SK-N-SH treated with all-trans-retinoic acid at 6 μM for 48 hours (cell line): ENCODE results near the gene PPP1R13B.

Experiments used
- ARNTL ChIP-seq: fragments of 450-650 bp; formaldehyde crosslinking; IDR thresholded peaks from 2 replicates; pipeline ENCODE4 v1.5.0; 2020; ENCODE audit warnings: low read depth, mild to moderate bottlenecking, moderate library complexity, borderline replicate concordance
- ESRRG ChIP-seq: fragments of 250-450 bp; sonication (Bioruptor Pico); IDR thresholded peaks from 2 replicates; pipeline ENCODE4 v1.6.1; 2021; ENCODE audit warnings: mild to moderate bottlenecking
- RARB ChIP-seq: fragments of 250-450 bp; sonication (Bioruptor Pico); IDR thresholded peaks from 2 replicates; pipeline ENCODE4 v1.8.0; 2021; ENCODE audit warnings: mild to moderate bottlenecking, moderate library complexity
- TOX ChIP-seq: fragments of 250-450 bp; sonication (Bioruptor Pico); IDR thresholded peaks from 2 replicates; pipeline ENCODE4 v1.8.0; 2021; ENCODE audit warnings: mild to moderate bottlenecking, moderate library complexity, borderline replicate concordance
- ZC3H10 ChIP-seq: fragments of 250-450 bp; sonication (Bioruptor Pico); IDR thresholded peaks from 2 replicates; pipeline ENCODE4 v1.5.1; 2021; ENCODE audit warnings: mild to moderate bottlenecking, moderate library complexity
- ZNF70 ChIP-seq: fragments of 450-650 bp; formaldehyde crosslinking; IDR thresholded peaks from 2 replicates; pipeline ENCODE4 v1.5.0; 2020; ENCODE audit warnings: mild to moderate bottlenecking, moderate library complexity
- TF ChIP-seq, protein P1 (sequence below): fragments of 250-450 bp; sonication (Bioruptor Pico); IDR thresholded peaks from 2 replicates; pipeline ENCODE4 v1.5.1; 2021; ENCODE audit warnings: mild to moderate bottlenecking, moderate library complexity
- TF ChIP-seq, protein P2 (sequence below): fragments of 250-450 bp; sonication (Bioruptor Pico); IDR thresholded peaks from 2 replicates; pipeline ENCODE4 v1.5.1; 2020; ENCODE audit warnings: low read depth, mild to moderate bottlenecking, moderate library complexity

GRCh38 chr14:103707329-103708263, 139.8 kb downstream of the PPP1R13B start:
- TF ChIP-seq TOX (CRISPR knock-in tag) = no peak
- TF ChIP-seq, protein P1, sequence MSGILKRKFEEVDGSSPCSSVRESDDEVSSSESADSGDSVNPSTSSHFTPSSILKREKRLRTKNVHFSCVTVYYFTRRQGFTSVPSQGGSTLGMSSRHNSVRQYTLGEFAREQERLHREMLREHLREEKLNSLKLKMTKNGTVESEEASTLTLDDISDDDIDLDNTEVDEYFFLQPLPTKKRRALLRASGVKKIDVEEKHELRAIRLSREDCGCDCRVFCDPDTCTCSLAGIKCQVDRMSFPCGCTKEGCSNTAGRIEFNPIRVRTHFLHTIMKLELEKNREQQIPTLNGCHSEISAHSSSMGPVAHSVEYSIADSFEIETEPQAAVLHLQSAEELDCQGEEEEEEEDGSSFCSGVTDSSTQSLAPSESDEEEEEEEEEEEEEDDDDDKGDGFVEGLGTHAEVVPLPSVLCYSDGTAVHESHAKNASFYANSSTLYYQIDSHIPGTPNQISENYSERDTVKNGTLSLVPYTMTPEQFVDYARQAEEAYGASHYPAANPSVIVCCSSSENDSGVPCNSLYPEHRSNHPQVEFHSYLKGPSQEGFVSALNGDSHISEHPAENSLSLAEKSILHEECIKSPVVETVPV (CRISPR knock-in tag) = no peak
- TF ChIP-seq, protein P2, sequence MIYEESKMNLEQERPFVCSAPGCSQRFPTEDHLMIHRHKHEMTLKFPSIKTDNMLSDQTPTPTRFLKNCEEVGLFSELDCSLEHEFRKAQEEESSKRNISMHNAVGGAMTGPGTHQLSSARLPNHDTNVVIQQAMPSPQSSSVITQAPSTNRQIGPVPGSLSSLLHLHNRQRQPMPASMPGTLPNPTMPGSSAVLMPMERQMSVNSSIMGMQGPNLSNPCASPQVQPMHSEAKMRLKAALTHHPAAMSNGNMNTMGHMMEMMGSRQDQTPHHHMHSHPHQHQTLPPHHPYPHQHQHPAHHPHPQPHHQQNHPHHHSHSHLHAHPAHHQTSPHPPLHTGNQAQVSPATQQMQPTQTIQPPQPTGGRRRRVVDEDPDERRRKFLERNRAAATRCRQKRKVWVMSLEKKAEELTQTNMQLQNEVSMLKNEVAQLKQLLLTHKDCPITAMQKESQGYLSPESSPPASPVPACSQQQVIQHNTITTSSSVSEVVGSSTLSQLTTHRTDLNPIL (CRISPR knock-in tag) = no peak
- TF ChIP-seq ZC3H10 (CRISPR knock-in tag) = no peak
- no peak for TF ChIP-seq ZNF70 (CRISPR knock-in tag)
- TF ChIP-seq ESRRG (CRISPR knock-in tag) = no peak
- no peak for TF ChIP-seq RARB
- TF ChIP-seq ARNTL = no peak
